GM20431 (cell line): ENCODE results near the gene SLC7A6.

ENCODE experiments used
- in situ Hi-C: fragments of 300-500 bp; cut with MseI, MboI; formaldehyde crosslinking; loops from one replicate; pipeline ENCODE4 v1.15.0; 2020; ENCODE audit warnings: low sequenced_read_pairs; ENCODE audit not compliant: unreplicated experiment

The SLC7A6 gene

GRCh38 chr16:68297908-68298307 lies 33.6 kb downstream of the SLC7A6 start:
- in situ Hi-C loops, result no loop called here

DNA sequence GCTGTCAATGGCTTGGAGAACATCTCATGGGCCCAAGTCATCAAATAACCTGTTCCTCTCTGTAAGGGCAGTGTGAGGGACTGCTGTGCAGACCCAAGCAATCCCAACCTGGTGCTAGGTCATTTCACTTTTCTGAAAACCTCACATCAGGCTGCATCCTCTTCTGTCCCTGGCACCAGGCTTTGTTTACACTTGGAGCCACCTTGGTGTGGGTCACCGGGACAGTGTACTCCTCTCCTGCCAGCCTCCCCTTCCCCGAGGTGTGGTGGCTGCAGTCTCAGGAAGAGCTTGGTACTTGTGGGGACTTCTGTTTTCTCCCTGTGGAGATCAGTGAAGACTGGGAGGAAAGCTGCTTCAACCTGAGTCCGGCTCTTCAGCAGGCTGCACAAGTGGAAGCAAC lies 34.0 kb downstream of the SLC7A6 start:
- in situ Hi-C loops, result no loop called here

DNA sequence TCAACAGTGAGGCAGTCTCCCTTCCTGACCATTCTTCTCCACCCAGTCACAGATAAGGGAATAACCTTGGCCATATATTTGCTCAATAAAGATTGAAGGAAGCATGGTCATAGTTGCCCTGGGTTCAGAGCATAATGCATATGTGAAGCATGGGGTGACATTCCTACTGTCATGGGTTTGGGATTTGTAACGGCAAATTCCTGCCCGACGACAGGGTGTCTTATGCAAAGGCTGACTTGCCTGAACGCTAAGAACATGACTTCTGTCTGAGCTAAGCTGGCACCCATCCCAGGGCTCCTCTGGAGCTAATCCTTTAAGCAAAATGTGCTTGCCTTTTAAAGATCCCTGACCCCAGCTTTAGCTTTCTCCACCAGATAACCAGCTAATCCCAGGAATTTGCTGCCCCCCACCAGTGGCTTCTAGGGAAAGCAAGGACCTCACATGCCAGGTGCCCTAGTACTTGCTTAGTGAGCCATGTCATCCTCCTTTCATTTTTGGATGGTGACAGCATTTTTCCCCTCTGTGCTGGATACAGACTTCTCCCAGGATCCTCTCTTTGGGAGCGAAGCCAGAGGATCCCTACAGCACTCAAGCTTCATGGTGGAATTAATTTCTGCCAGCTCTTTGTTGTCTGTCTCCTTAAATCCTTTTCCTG lies 34.7 kb downstream of the SLC7A6 start:
- in situ Hi-C loops, result no loop called here

GRCh38 chr16:68299571-68300453 lies 35.5 kb downstream of the SLC7A6 start:
- in situ Hi-C loops, result no loop called here

DNA sequence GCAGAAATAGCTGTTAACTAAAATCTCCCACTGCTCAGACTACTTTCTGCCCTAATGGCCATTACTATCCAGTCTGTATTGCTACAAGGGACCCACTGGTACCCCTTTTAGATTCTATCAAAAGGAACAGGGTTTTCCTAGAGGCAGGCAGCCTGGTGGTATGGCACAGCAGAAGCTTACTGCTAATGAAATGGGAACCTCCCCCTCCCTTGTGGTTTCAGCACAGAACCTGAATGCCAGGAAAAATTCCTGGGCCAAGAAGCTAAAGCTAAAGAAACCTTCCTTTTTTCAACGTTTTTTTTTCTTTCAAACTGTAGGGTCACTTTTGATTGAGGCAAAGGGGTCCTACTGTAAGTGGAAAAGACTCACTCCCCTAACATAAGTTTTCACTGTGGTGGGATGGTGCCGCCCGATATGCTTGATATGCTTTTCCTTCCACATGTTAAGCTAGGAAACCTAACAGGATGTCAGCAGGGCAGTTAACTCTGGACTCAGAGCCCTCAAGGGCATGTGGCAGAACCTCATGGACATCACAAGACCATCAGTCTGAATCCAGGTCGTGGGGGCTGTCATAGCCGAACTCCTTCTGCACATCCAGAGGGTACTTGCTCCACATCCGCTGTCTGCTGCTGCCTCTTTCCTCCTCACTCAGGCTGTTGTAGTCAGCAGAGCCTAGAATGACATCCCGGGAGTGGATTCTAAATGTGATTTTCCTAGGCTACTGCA lies 36.6 kb downstream of the SLC7A6 start:
- in situ Hi-C loops, result no loop called here

GRCh38 chr16:68306633-68307032 lies 42.3 kb downstream of the SLC7A6 start:
- in situ Hi-C loops, result no loop called here

DNA sequence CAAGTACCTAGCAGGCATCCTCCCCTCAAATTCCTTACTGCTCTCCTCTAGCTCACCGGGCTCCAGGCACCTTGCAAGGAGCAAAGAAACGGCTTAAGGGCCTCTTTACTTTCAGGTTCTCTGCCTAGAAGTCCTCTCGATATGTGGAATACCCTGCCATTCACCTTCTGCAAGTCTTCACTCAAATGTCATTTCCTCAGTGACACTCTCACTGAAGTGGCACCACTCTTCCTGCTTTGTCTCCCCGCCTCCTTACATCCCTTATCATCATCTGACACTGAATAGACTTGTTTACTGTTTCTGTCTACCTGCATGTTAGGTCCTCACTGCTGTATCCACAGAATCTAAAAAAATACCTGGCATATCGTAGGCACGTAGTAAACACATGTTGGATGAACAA lies 45.5 kb downstream of the SLC7A6 start:
- in situ Hi-C loops, result no loop called here

DNA sequence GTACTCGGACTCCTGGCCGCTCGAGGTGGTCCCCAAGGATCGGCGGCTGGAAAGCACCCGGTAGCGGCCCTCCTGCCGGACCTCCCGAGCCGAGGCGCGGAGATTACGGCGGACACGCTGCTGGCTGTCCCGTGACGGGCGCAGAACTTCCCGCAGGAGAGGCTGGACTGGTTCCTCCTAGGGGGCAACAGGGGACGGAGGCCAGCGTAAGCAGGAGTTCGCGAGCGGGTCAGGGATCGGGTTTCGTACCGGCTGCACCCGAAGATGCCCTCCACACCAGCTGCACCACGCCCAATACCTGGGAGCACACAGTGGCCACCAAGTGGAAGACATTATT lies 46.1 kb downstream of the SLC7A6 start:
- in situ Hi-C loops, result no loop called here

GRCh38 chr16:68310774-68311511 lies 46.6 kb downstream of the SLC7A6 start, which contains the start of the genes PRMT7 and SLC7A6OS:
Gene PRMT7, plus strand, starts transcription at chr16:68311019. Its CDS starts 4,961 bp downstream, at chr16:68315980.
Gene SLC7A6OS, minus strand, starts transcription at chr16:68310946. Its CDS starts 20 bp downstream, at chr16:68310926.
- in situ Hi-C loops, result no loop called here

- in situ Hi-C loops, result no loop called here
Measured at GRCh38 chr16:68313116-68313515, 48.8 kb downstream of the SLC7A6 start.

GRCh38 chr16:68319185-68319908 lies 55.0 kb downstream of the SLC7A6 start:
- in situ Hi-C loops, result no loop called here

GRCh38 chr16:68324336-68324735 lies 60.0 kb downstream of the SLC7A6 start:
- in situ Hi-C loops, result loop anchor here (10.0 kb wide), 1 partner anchor 70 kb away; no protein-coding TSS in a partner anchor

DNA sequence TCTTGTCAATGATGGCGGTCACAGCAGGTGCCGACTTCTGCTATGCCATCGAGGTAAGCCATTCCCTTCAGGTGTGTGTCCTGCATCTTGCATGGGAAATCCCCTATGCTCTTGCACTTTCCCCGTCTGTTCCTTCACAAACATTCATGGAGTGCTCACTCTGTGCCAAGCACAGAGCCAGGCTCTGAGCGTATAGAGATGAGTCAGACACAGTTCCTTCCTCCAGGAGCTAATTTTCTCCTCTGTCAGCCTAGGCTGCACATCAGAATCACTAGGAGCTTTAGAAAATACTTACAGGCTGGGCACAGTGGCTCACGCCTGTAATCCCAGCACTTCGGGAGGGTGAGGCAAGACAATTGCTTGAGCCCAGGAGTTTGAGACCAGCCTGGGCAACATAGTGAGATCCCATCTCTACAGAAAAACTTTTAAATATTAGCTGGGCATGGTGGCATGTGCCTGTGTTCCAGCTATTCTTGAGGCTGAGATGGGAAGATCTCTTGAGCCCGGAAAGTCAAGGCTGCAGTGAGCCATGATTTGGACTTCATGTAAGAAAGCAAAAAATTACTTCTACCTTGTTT lies 60.5 kb downstream of the SLC7A6 start:
- in situ Hi-C loops, result loop anchor here (10.0 kb wide), 1 partner anchor 70 kb away; no protein-coding TSS in a partner anchor

DNA sequence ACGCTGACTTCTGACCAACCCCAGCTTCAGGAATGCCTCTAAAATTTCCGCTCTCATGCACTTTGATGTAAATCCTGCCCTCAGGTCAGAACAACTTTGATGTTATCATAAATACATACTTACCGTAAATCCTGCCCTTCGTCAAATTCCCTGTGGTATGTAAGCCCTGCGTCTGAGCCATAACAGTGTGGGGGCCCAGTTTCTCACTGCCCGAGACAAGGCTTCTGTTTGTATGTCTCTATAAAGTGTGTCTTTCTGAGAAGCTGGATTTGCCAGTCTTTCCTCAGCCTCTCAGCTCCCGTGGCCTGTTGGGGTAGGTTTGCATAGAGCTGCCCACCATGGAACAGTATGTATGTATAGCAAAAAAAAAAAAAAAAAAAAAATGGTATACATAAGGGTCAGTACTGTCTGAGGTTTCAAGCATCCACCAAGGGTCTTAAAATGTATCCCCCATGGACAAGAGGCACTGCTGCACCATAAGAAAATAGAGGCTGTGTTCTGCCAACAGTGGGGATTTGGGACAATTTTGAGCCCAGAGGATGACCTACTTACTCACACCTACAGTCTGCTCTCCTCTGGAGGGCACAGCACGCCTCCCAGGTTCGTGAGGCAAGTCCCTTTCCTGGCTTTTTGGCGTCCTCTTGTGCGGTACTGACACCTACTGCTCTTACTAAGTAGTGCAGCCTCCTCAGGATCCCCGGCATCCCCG lies 64.0 kb downstream of the SLC7A6 start:
- in situ Hi-C loops, result loop anchor here (10.0 kb wide), 1 partner anchor 74 kb away; no protein-coding TSS in a partner anchor

DNA sequence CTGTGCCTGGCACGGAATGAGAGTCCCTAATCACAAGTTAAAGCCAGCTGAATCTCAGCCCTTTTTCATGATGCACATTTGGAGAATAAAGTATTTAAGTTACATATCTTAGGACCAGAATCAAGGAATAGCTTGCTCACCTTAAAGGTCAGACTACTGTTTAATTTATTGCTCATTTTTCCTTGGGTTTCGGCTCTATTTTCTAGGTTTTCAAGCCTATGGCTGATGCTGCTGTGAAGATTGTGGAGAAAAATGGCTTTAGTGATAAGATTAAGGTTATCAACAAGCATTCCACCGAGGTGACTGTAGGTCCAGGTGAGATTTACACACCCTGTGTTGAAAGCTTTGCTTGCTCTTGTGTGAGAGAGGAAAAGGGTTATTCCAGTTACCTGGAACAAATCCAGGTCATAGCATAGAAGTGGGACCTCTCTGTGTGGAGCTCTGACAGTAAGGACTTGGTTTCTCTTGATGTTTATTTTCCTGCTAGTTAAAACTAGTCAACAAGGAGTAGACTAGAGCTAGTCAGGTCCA lies 64.6 kb downstream of the SLC7A6 start:
- in situ Hi-C loops, result loop anchor here (10.0 kb wide), 1 partner anchor 74 kb away; no protein-coding TSS in a partner anchor

DNA sequence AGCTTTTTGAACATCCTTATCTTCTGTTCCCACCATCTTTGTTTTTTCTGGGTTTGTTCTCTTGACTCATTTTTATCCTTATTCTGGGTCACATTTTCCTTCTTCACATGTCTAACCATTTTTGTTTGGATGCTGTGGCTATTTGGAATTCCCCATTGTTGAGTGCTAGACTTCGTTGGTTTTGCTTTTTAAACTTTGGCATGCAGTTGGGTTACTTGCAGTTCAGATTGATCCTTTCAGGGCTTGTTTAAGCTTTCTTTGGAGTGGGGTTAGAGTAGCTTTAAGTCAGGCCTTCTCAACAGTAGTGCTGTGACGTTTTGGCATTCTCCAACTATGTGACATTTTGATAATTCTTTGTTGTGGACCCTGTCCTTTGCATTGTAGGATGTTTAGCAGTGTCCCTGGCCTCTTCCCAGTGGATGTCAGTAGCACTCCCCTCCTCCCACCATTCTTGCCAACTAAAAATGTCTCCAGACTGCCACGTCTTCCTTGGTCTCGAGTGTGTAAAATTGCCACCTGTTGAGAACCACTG lies 67.6 kb downstream of the SLC7A6 start:
- in situ Hi-C loops, result no loop called here

GRCh38 chr16:68332411-68333121 lies 68.2 kb downstream of the SLC7A6 start:
- in situ Hi-C loops, result no loop called here
